Suprapubic skin (tissue), 4 donors: ENCODE data around the gene PRC1.
"Not testable (repeated sequence)": the region's sequence is repeated elsewhere in the genome, so short reads cannot be mapped to it uniquely, and the experiment has no call there.

Experiments
- CTCF ChIP-seq, 2 donors: fragments of 200-600 bp in 1 of 2; fragments of 450-650 bp in 1 of 2; sonication (generic) in 1 of 2; IDR thresholded peaks; one replicate each; pipeline ENCODE4 v1.5.1; 2016 to 2019; ENCODE audit warnings: antibody characterized with exemption in 2 of 2, mild to moderate bottlenecking in 1 of 2, moderate library complexity in 1 of 2
- POLR2A ChIP-seq, 2 donors: fragments of 450-650 bp; IDR thresholded peaks; one replicate each; pipeline ENCODE4 v1.6.1; 2017; ENCODE audit warnings: antibody characterized with exemption in 2 of 2, mild to moderate bottlenecking in 2 of 2, moderate library complexity in 2 of 2
- POLR2AphosphoS5 ChIP-seq, 3 donors: sonication (generic); formaldehyde crosslinking; IDR thresholded peaks; one replicate each; pipeline ENCODE4 v1.6.1; 2017; ENCODE audit warnings: antibody characterized with exemption in 3 of 3

GRCh38 chr15:90926766-90927165 lies 67.6 kb downstream of the PRC1 start:
- not testable (repeated sequence) for TF ChIP-seq CTCF, POLR2A, POLR2AphosphoS5 (IDR thresholded peaks at IDR 0.05)
